Activated CD8-positive, alpha-beta T cell treated with anti-CD3 and anti-CD28 coated beads for 36 hours (primary cell): ENCODE results near the gene ALDH4A1. TPM values are rescaled to one million over a fixed set of nuclear protein-coding genes. Genes with fewer than 3 reads are reported as not detected.

Experiments used
- ATAC-seq: fragments of 200-7000 bp; cut with Tn5 transposase; one replicate; pipeline ENCODE4 v1.10.0; 2021; ENCODE audit warnings: mild to moderate bottlenecking, moderate library complexity
- CTCF ChIA-PET: fragments of 350-600 bp; sonication (Branson Sonifier 250); formaldehyde crosslinking; loops from one replicate; lab custom pipeline; 2021; ENCODE audit warnings: antibody characterized with exemption; lab: Charles Lee
- POLR2A ChIA-PET: fragments of 350-600 bp; sonication (Branson Sonifier 250); formaldehyde crosslinking; loops from one replicate; lab custom pipeline; 2021; ENCODE audit warnings: antibody characterized with exemption; lab: Charles Lee
- DNase-seq: peaks from one replicate; pipeline ENCODE4 v3.0.0-alpha.2; 2020
- H3K27ac Mint-ChIP-seq: one replicate; pipeline ENCODE4 v1.8.0; 2021; ENCODE audit warnings: mild to moderate bottlenecking, mixed read lengths
- H3K27me3 Mint-ChIP-seq: one replicate; pipeline ENCODE4 v1.8.0; 2021; ENCODE audit warnings: mixed read lengths
- H3K36me3 Mint-ChIP-seq: one replicate; pipeline ENCODE4 v1.8.0; 2021; ENCODE audit warnings: low read depth, mixed read lengths
- H3K4me1 Mint-ChIP-seq: one replicate; pipeline ENCODE4 v1.8.0; 2021; ENCODE audit warnings: low read depth, mixed read lengths
- H3K4me3 Mint-ChIP-seq: one replicate; pipeline ENCODE4 v1.8.0; 2021; ENCODE audit warnings: mild to moderate bottlenecking, moderate library complexity, mixed read lengths
- H3K9me3 Mint-ChIP-seq: one replicate; pipeline ENCODE4 v1.8.0; 2021; ENCODE audit warnings: mixed read lengths
- CTCF ChIP-seq: fragments of 200-600 bp; IDR thresholded peaks from one replicate; pipeline ENCODE4 v1.8.0; 2022; ENCODE audit warnings: antibody characterized with exemption, mild to moderate bottlenecking
- intact Hi-C: fragments of 100-400 bp; cut with micrococcal nuclease; formaldehyde crosslinking; loops from one replicate; pipeline ENCODE4 v1.10.0; 2022
- total RNA-seq, 2 experiments: library from RNA; stranded (reverse); gene quantifications; one replicate each; pipeline ENCODE4 v1.2.3, GENCODE V29; 2021

Gene ALDH4A1
- total RNA-seq, 2 experiments from 2014 or later, result 3.9 to 4.3 TPM

GRCh38 chr1:18869847-18870594, 32.3 kb downstream of the ALDH4A1 start:
- Mint-ChIP-seq H3K9me3 (no peaks in the 10 kb centered on the region), H3K27me3 (peaks cover 9% of the 10 kb centered on the region), H3K27ac (no peak overlapping the region), H3K4me3 (no peak overlapping the region), H3K36me3 (no peaks in the 10 kb centered on the region), H3K4me1 (no peaks in the 10 kb centered on the region)
- ChIA-PET POLR2A (no interaction called here), CTCF (interaction anchor here (0.7 kb wide), 1 partner anchor 49 kb away, joined by 3 read pairs; no protein-coding TSS in a partner anchor)
- ATAC-seq, result no peak
- no peak for TF ChIP-seq CTCF
- no peak for DNase-seq
- intact Hi-C loops, result no loop called here

GRCh38 chr1:18868801-18869424, 33.4 kb downstream of the ALDH4A1 start:
- H3K27me3 Mint-ChIP-seq, result peaks cover 9% of the 10 kb centered on the region
- TF ChIP-seq CTCF, result no peak
- H3K4me3 Mint-ChIP-seq, result no peak overlapping the region

GRCh38 chr1:18868354-18868753, 34.0 kb downstream of the ALDH4A1 start:
- H3K36me3 Mint-ChIP-seq, result no peaks in the 10 kb centered on the region
- DNase-seq (no peak), ATAC-seq (no peak)
- H3K27me3 Mint-ChIP-seq, result peaks cover 9% of the 10 kb centered on the region
- ChIA-PET CTCF (no interaction called here), POLR2A (no interaction called here)
- H3K4me3 Mint-ChIP-seq, result no peak overlapping the region
- H3K27ac Mint-ChIP-seq, result no peak overlapping the region
- intact Hi-C loops, result no loop called here
- TF ChIP-seq CTCF, result no peak
- no peaks in the 10 kb centered on the region for H3K4me1 Mint-ChIP-seq
- H3K9me3 Mint-ChIP-seq, result no peaks in the 10 kb centered on the region

More at GRCh38 chr1:18868801-18869424, 33.4 kb downstream of the ALDH4A1 start:
- intact Hi-C loops, result no loop called here
- Mint-ChIP-seq H3K36me3 (no peaks in the 10 kb centered on the region), H3K27ac (no peak overlapping the region), H3K9me3 (no peaks in the 10 kb centered on the region), H3K4me1 (no peaks in the 10 kb centered on the region)
- ChIA-PET CTCF (no interaction called here), POLR2A (no interaction called here)
- DNase-seq (no peak), ATAC-seq (no peak)

- no peak for TF ChIP-seq CTCF
- H3K27me3 Mint-ChIP-seq, result peaks cover 9% of the 10 kb centered on the region
- CTCF ChIA-PET, result no interaction called here
- POLR2A ChIA-PET, result no interaction called here
- H3K9me3 Mint-ChIP-seq, result no peaks in the 10 kb centered on the region
- no peak overlapping the region for H3K27ac Mint-ChIP-seq
- no peak for DNase-seq
- ATAC-seq, result no peak
- no peak overlapping the region for H3K4me3 Mint-ChIP-seq
- no peaks in the 10 kb centered on the region for H3K4me1 Mint-ChIP-seq
- H3K36me3 Mint-ChIP-seq, result no peaks in the 10 kb centered on the region
- intact Hi-C loops, result no loop called here
These were observed 35.5 kb downstream of the ALDH4A1 start for GRCh38 chr1:18866846-18867245.

- H3K9me3 Mint-ChIP-seq, result no peaks in the 10 kb centered on the region
- no peak overlapping the region for H3K4me3 Mint-ChIP-seq
- no peaks in the 10 kb centered on the region for H3K36me3 Mint-ChIP-seq
- TF ChIP-seq CTCF, result no peak
- DNase-seq (no peak), ATAC-seq (no peak)
- intact Hi-C loops, result no loop called here
- peaks cover 9% of the 10 kb centered on the region for H3K27me3 Mint-ChIP-seq
- ChIA-PET CTCF (no interaction called here), POLR2A (no interaction called here)
- H3K27ac Mint-ChIP-seq, result no peak overlapping the region
- no peaks in the 10 kb centered on the region for H3K4me1 Mint-ChIP-seq
These were observed 36.0 kb downstream of the ALDH4A1 start for GRCh38 chr1:18866314-18866713.
